SK-N-DZ (cell line): ENCODE measurements around the gene ZNF516.
A peak's percentile ranks its signal among the peaks of the same experiment; 100 is the strongest.

Experiments used
- DNase-seq: peaks from one replicate; pipeline ENCODE4 v3.0.0-alpha.2; 2015; ENCODE audit warnings: low spot score

The ZNF516 gene

GRCh38 chr18:76364282-76365259 lies 130.5 kb downstream of the ZNF516 start:
- no peak for DNase-seq

GRCh38 chr18:76363436-76364120 lies 131.5 kb downstream of the ZNF516 start:
- no peak for DNase-seq

GRCh38 chr18:76362676-76363075 lies 132.4 kb downstream of the ZNF516 start:
- no peak for DNase-seq

- no peak for DNase-seq
Measured at GRCh38 chr18:76361219-76361618, 133.8 kb downstream of the ZNF516 start.

- no peak for DNase-seq
Measured at GRCh38 chr18:76359909-76360308, 135.1 kb downstream of the ZNF516 start.

- DNase-seq: no peak
Measured at GRCh38 chr18:76358774-76359173, 136.3 kb downstream of the ZNF516 start.

- no peak for DNase-seq
Measured at GRCh38 chr18:76357585-76358260, 137.3 kb downstream of the ZNF516 start.

- DNase-seq: no peak
Measured at GRCh38 chr18:76357174-76357573, 137.9 kb downstream of the ZNF516 start.

- no peak for DNase-seq
Measured at GRCh38 chr18:76356666-76357065, 138.4 kb downstream of the ZNF516 start.

GRCh38 chr18:76354348-76354747 lies 140.7 kb downstream of the ZNF516 start:
- DNase-seq: no peak

- DNase-seq: no peak
Measured at GRCh38 chr18:76353500-76353899, 141.5 kb downstream of the ZNF516 start.

- no peak for DNase-seq
Measured at GRCh38 chr18:76353046-76353445, 142.0 kb downstream of the ZNF516 start.

GRCh38 chr18:76351961-76352581 lies 143.0 kb downstream of the ZNF516 start:
- DNase-seq: peak; percentile 96

GRCh38 chr18:76350134-76351025 lies 144.7 kb downstream of the ZNF516 start:
- no peak for DNase-seq

GRCh38 chr18:76349067-76349715 lies 145.9 kb downstream of the ZNF516 start:
- DNase-seq: peak; percentile 85

- peak; percentile 65 for DNase-seq
Measured at GRCh38 chr18:76348267-76349066, 146.6 kb downstream of the ZNF516 start.

GRCh38 chr18:76347341-76347740 lies 147.7 kb downstream of the ZNF516 start:
- no peak for DNase-seq

- no peak for DNase-seq
Measured at GRCh38 chr18:76346490-76347130, 148.4 kb downstream of the ZNF516 start.

GRCh38 chr18:76345901-76346300 lies 149.1 kb downstream of the ZNF516 start:
- no peak for DNase-seq
